Endothelial cell of umbilical vein (primary cell): ENCODE measurements around the gene SLC6A6. TPM values are rescaled to one million over a fixed set of nuclear protein-coding genes. Genes with fewer than 3 reads are reported as not detected.

Experiments
- BruUV-seq: library from RNA; stranded (reverse); fragments of 400-500 nt; replicated peaks from 2 replicates; lab custom pipeline; 2021; lab: Mats Ljungman, UMichigan
- CTCF ChIA-PET: fragments of 300-600, 350-600 bp; sonication (Branson Sonifier 250); formaldehyde crosslinking; loops from one replicate; lab custom pipeline; 2021; ENCODE audit warnings: antibody characterized with exemption, inconsistent platforms; lab: Charles Lee
- POLR2A ChIA-PET: fragments of 300-600, 350-600 bp; sonication (Branson Sonifier 250); formaldehyde crosslinking; loops from one replicate; lab custom pipeline; 2021; ENCODE audit warnings: antibody characterized with exemption, inconsistent platforms; lab: Charles Lee
- DNase-seq: peaks from one replicate; pipeline ENCODE4 v3.0.0-alpha.2; 2011; ENCODE audit warnings: low read depth, low spot score
- FAIRE-seq: peaks from 2 replicates; lab custom pipeline; 2011; peaks lifted over from hg19 to GRCh38; lab: Jason Lieb, UNC
- H2AFZ ChIP-seq: 2 replicates; pipeline ENCODE4 v1.6.0; 2012; ENCODE audit warnings: low read depth, low read length, control low read depth, inconsistent platforms
- H3K27ac ChIP-seq: 2 replicates; pipeline ENCODE4 v1.5.1; 2011; ENCODE audit warnings: low read depth, mild to moderate bottlenecking, control low read depth, low read length, moderate library complexity; ENCODE audit not compliant: insufficient read depth
- H3K27me3 ChIP-seq, 2 experiments: 2 replicates each; pipeline versions ENCODE4 v1.6.0 to v1.6.1; 2011; ENCODE audit warnings: low read length in 2 of 2, mixed read lengths in 1 of 2; ENCODE audit not compliant: control insufficient read depth in 2 of 2, insufficient read depth in 2 of 2
- H3K36me3 ChIP-seq, 2 experiments: 2 replicates in 1 of 2; 3 replicates in 1 of 2; pipeline ENCODE4 v1.5.1; 2011; ENCODE audit warnings: low read length in 2 of 2, mild to moderate bottlenecking in 1 of 2, moderate library complexity in 1 of 2; ENCODE audit not compliant: control insufficient read depth in 2 of 2, insufficient read depth in 2 of 2; ENCODE audit errors: extremely low read depth in 1 of 2
- H3K4me1 ChIP-seq: 3 replicates; pipeline ENCODE4 v1.5.1; 2011; ENCODE audit warnings: mild to moderate bottlenecking, low read length; ENCODE audit not compliant: control insufficient read depth, insufficient read depth; ENCODE audit errors: extremely low read depth
- H3K4me2 ChIP-seq: 2 replicates; pipeline ENCODE4 v1.6.1; 2011; ENCODE audit warnings: low read length, control low read depth, mixed read lengths; ENCODE audit not compliant: insufficient read depth
- H3K4me3 ChIP-seq, 3 experiments: fragments of 200-600 bp in 1 of 3; sonication (generic), shearing (Covaris generic) in 1 of 3; replicated peaks in 1 of 3; 2 replicates each; pipeline ENCODE4 v1.5.1; 2011 to 2016; ENCODE audit warnings: control low read depth in 3 of 3, low read length in 3 of 3, mild to moderate bottlenecking in 2 of 3, inconsistent platforms in 1 of 3, low read depth in 1 of 3, moderate library complexity in 1 of 3; ENCODE audit not compliant: insufficient read depth in 1 of 3
- H3K79me2 ChIP-seq: 2 replicates; pipeline ENCODE4 v1.6.0; 2012; ENCODE audit warnings: low read length, inconsistent platforms; ENCODE audit not compliant: control insufficient read depth, insufficient read depth
- H3K9ac ChIP-seq: replicated peaks from 2 replicates; pipeline ENCODE3; 2011; ENCODE audit warnings: low read length, control low read depth; ENCODE audit not compliant: insufficient read depth; ENCODE audit errors: extremely low read depth
- H3K9me1 ChIP-seq: replicated peaks from 3 replicates; pipeline ENCODE4 v1.6.0; 2011; ENCODE audit warnings: mild to moderate bottlenecking, low read length; ENCODE audit not compliant: control insufficient read depth, insufficient read depth; ENCODE audit errors: extremely low read depth
- H3K9me3 ChIP-seq: replicated peaks from 2 replicates; pipeline ENCODE4 v1.5.1; 2012; ENCODE audit warnings: low read length, inconsistent platforms; ENCODE audit not compliant: control insufficient read depth, insufficient read depth
- H4K20me1 ChIP-seq: replicated peaks from 2 replicates; pipeline ENCODE3; 2011; ENCODE audit warnings: mild to moderate bottlenecking, low read length; ENCODE audit not compliant: control insufficient read depth, insufficient read depth; ENCODE audit errors: extremely low read depth
- EZH2 ChIP-seq: IDR thresholded peaks from 2 replicates; pipeline ENCODE4 v1.6.1; 2012; ENCODE audit warnings: borderline replicate concordance, low read depth, mild to moderate bottlenecking, moderate library complexity, low read length, inconsistent platforms; ENCODE audit not compliant: severe bottlenecking
- FOS ChIP-seq: IDR thresholded peaks from 2 replicates; pipeline ENCODE4 v1.6.1; 2011; ENCODE audit warnings: mild to moderate bottlenecking, low read length, moderate library complexity, borderline replicate concordance; ENCODE audit not compliant: insufficient read depth
- GATA2 ChIP-seq: IDR thresholded peaks from 2 replicates; pipeline ENCODE4 v1.7.0; 2011; ENCODE audit warnings: low read depth, mild to moderate bottlenecking, moderate library complexity, mixed read lengths, low read length; ENCODE audit not compliant: insufficient read length, insufficient read depth
- JUN ChIP-seq: IDR thresholded peaks from 2 replicates; pipeline ENCODE4 v1.6.1; 2011; ENCODE audit warnings: borderline replicate concordance, low read depth; ENCODE audit not compliant: insufficient read length, insufficient read depth
- MYC ChIP-seq: IDR thresholded peaks from one replicate; pipeline ENCODE4 v1.6.1; 2011; ENCODE audit warnings: mild to moderate bottlenecking, low read depth, low read length
- POLR2A ChIP-seq: IDR thresholded peaks from 2 replicates; pipeline ENCODE4 v1.6.1; 2012; ENCODE audit warnings: low read depth, mild to moderate bottlenecking, control low read depth, low read length
- POLR2AphosphoS5 ChIP-seq: IDR thresholded peaks from 2 replicates; pipeline ENCODE4 v1.6.1; 2012; ENCODE audit warnings: low read depth, mild to moderate bottlenecking, control low read depth, low read length, moderate library complexity; ENCODE audit not compliant: insufficient read depth
- dilution Hi-C: fragments of 300-500 bp; cut with MboI; formaldehyde crosslinking; loops from one replicate; pipeline ENCODE4 v1.15.0; 2019; ENCODE audit warnings: low sequenced_read_pairs; ENCODE audit not compliant: extremely low pct_ligation_motif_present
- intact Hi-C: fragments of 100-400 bp; cut with micrococcal nuclease; formaldehyde crosslinking; loops from one replicate; pipeline ENCODE4 v1.10.0; 2022
- polyA plus RNA-seq, 4 experiments: library from polyadenylated mRNA; depleted of rRNA in 3 of 4; stranded (reverse) in 3 of 4; unstranded in 1 of 4; fragments of >200 nt; gene quantifications; 2 replicates each; pipeline versions ENCODE4 v1.2.1 to v1.2.3, GENCODE V29; 2011 to 2012; ENCODE audit warnings: missing spikeins in 1 of 4
- total RNA-seq: library from RNA; stranded (reverse); gene quantifications from 2 replicates; pipeline ENCODE4 v1.2.3, GENCODE V29; 2021
- TF ChIP-seq, protein P1 (sequence below), 2 donors: IDR thresholded peaks; 1 replicate in 1 of 2; 2 replicates in 1 of 2; pipeline ENCODE4 v1.5.1; 2011; ENCODE audit warnings: low read length in 2 of 2, mild to moderate bottlenecking in 2 of 2, moderate library complexity in 2 of 2, control low read depth in 1 of 2, inconsistent platforms in 1 of 2, low read depth in 1 of 2; ENCODE audit not compliant: insufficient read depth in 1 of 2; ENCODE audit errors: extremely low read depth in 1 of 2
- TF ChIP-seq, protein P2 (sequence below): IDR thresholded peaks from 2 replicates; pipeline ENCODE4 v1.6.1; 2011; ENCODE audit not compliant: insufficient read depth, insufficient read length

Gene SLC6A6
- total and polyA plus RNA-seq, 2 donors (not counting 3 experiments of a cell fraction or from before 2014, with no cell fraction given), result 25.7 to 38.0 TPM

DNA sequence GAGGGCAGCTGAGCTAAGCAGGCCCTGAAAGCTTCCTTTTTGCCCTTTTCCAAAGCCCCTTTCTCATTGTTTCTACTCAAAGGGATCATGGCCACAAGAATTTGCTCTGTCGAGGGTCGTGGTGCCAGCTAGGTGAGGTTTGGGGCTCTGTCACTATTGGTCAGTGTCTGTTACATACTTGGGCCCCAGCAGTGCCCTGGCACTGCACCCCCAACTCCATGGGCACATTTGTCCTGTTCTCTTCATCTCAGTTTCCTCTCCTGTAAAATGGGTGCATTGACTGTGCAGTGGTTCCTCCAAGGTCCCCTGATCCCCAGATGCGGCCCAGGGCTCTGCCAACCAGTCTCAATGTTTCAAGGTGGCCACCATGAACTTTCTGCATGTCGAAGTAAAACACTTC lies 62.1 kb downstream of the SLC6A6 start:
- H3K9me3 ChIP-seq, result no peaks in the 10 kb centered on the region
- no peak for DNase-seq
- H3K27me3 ChIP-seq, result no peaks in the 10 kb centered on the region
- BruUV-seq, result no TSS peak
- no peak for TF ChIP-seq FOS
- H3K36me3 ChIP-seq, result peaks cover 0 to 6% of the 10 kb centered on the region in 2 experiments
- ChIA-PET CTCF (interaction anchor here (4.0 to 4.1 kb wide), 2 partner anchors 202 to 261 kb away, joined by 31 to 54 read pairs; no protein-coding TSS in a partner anchor), POLR2A (no interaction called here)
- H2AFZ ChIP-seq, result no peak overlapping the region
- H3K9ac ChIP-seq, result no peak overlapping the region
- no peak overlapping the region for H3K4me3 ChIP-seq
- no peak for FAIRE-seq
- no peaks in the 10 kb centered on the region for H3K9me1 ChIP-seq
- H4K20me1 ChIP-seq, result no peaks in the 10 kb centered on the region
- intact Hi-C loops, result loop anchor here (10.0 kb wide), 1 partner anchor 810 kb away; no protein-coding TSS in a partner anchor
- H3K4me1 ChIP-seq, result peaks cover 22% of the 10 kb centered on the region
- no peak overlapping the region for H3K4me2 ChIP-seq
- dilution Hi-C loops, result no loop called here
- H3K27ac ChIP-seq, result no peak overlapping the region
- no peaks in the 10 kb centered on the region for H3K79me2 ChIP-seq

- Histone ChIP-seq H2AFZ (no peak overlapping the region), H3K4me3 (no peak overlapping the region), H3K27me3 (no peaks in the 10 kb centered on the region), H3K9me1 (no peaks in the 10 kb centered on the region), H3K4me1 (peaks cover 13% of the 10 kb centered on the region), H3K4me2 (no peak overlapping the region), H4K20me1 (no peaks in the 10 kb centered on the region), H3K9me3 (no peaks in the 10 kb centered on the region), H3K27ac (no peak overlapping the region), H3K36me3 (peaks cover 0 to 6% of the 10 kb centered on the region in 2 experiments), H3K9ac (no peak overlapping the region), H3K79me2 (no peaks in the 10 kb centered on the region)
- no TSS peak for BruUV-seq
- FAIRE-seq, result no peak
- ChIA-PET CTCF (interaction anchor here (0.7 to 4.5 kb wide), 3 partner anchors 203 to 261 kb away, joined by 3 to 93 read pairs (median 37); no protein-coding TSS in a partner anchor), POLR2A (interaction anchor here (0.7 kb wide), 1 partner anchor 209 kb away, joined by 17 read pairs; no protein-coding TSS in a partner anchor)
- intact Hi-C loops (loop anchor here (10.0 kb wide), 1 partner anchor 811 kb away; no protein-coding TSS in a partner anchor), dilution Hi-C loops (no loop called here)
- no peak for DNase-seq
- TF ChIP-seq MYC (no peak), GATA2 (no peak), FOS (no peak), POLR2A (no peak), POLR2AphosphoS5 (no peak), EZH2 (no peak), JUN (no peak)
- TF ChIP-seq, protein P1, sequence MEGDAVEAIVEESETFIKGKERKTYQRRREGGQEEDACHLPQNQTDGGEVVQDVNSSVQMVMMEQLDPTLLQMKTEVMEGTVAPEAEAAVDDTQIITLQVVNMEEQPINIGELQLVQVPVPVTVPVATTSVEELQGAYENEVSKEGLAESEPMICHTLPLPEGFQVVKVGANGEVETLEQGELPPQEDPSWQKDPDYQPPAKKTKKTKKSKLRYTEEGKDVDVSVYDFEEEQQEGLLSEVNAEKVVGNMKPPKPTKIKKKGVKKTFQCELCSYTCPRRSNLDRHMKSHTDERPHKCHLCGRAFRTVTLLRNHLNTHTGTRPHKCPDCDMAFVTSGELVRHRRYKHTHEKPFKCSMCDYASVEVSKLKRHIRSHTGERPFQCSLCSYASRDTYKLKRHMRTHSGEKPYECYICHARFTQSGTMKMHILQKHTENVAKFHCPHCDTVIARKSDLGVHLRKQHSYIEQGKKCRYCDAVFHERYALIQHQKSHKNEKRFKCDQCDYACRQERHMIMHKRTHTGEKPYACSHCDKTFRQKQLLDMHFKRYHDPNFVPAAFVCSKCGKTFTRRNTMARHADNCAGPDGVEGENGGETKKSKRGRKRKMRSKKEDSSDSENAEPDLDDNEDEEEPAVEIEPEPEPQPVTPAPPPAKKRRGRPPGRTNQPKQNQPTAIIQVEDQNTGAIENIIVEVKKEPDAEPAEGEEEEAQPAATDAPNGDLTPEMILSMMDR (IDR thresholded peaks at IDR 0.05; ENCODE audit: extremely low read depth in 1 of 2, insufficient read depth in 1 of 2, low read depth in 1 of 2, low read length in 2 of 2), result no peak
- TF ChIP-seq, protein P2, sequence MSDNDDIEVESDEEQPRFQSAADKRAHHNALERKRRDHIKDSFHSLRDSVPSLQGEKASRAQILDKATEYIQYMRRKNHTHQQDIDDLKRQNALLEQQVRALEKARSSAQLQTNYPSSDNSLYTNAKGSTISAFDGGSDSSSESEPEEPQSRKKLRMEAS, result no peak
Measured at GRCh38 chr3:14465425-14465824, 63.0 kb downstream of the SLC6A6 start.
